ENCODE results near the gene EML5.

The EML5 gene

GRCh38 chr14:88612981-88613380 is 179.8 kb downstream of the EML5 start:
- no peak for DNase-seq

- no peak for DNase-seq
Observed at GRCh38 chr14:88611878-88612277, 180.9 kb downstream of the EML5 start.

DNA sequence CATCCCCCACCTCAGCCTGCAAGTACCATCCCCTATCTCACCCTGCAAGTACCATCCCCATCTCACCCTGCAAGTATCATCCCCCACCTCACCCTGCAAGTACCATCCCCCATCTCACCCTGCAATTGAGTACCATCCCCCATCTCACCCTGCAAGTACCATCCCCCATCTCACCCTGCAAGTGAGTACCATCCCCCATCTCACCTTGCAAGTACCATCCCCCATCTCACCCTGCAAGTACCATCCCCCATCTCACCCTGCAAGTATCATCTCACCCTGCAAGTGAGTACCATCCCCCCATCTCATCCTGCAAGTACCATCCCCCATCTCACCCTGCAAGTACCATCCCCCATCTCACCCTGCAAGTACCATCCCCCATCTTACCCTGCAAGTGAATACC is 184.9 kb downstream of the EML5 start:
- DNase-seq = no peak

DNA sequence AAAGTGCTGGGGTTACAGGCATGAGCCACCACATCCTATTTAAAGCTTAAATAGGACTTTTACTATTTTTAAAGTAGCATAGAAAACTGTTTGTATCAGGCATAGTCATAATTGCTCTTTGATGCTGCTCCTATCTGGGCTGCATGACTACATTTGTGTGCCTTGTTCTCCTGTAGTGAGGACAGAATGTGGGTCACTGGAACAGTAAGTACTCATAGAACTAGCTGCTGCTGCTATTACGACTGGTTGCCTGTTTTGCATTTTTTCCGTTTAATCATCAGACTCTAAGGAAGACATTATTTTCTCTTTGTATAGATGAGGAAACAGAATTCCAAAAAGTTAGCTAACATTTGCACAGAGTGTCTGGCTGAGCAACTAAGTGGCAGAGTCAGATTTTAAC is 187.2 kb downstream of the EML5 start:
- no peak for DNase-seq

DNA sequence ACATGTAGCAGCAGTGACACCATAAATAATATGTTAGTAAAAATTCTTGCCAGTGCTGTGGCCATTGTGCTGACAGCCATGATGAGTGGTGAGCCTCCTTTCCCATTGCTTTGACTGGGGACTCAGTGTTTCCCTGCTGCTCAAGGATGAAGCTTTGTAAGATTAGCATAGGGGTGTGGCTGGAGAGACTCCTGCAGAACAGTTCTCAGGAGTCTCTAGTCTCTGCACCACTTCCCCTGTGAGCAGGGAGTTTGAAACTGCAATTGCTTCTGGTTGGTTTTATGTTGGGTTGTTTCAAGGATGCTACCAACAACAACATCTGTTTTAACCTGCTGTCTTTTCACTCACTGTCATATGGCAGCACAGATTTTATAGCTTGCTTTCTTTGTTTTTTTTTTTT is 188.5 kb downstream of the EML5 start:
- DNase-seq = no peak

GRCh38 chr14:88599761-88600439 is 192.9 kb downstream of the EML5 start:
- DNase-seq = no peak

DNA sequence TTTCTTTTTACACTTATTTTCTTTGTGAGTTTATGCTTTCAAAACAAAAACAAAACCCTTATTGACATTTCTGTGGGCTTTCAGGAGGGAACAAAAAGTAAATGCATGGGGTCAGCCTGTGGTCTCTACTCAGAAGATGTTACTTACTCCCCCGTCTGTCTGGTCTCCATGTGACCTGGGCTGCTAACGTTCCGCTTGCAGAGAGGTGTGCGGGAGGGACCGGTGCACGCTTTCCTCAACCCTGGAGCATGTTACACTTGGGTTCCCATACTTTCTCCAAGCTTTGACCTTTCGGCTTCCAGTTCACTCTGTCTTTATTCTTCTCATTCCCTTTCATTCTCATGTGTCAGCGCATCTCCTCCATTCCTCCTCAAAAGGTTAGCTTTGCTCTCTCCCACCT is 193.4 kb downstream of the EML5 start:
- DNase-seq = no peak

GRCh38 chr14:88598097-88598675 is 194.6 kb downstream of the EML5 start:
- no peak for DNase-seq

DNA sequence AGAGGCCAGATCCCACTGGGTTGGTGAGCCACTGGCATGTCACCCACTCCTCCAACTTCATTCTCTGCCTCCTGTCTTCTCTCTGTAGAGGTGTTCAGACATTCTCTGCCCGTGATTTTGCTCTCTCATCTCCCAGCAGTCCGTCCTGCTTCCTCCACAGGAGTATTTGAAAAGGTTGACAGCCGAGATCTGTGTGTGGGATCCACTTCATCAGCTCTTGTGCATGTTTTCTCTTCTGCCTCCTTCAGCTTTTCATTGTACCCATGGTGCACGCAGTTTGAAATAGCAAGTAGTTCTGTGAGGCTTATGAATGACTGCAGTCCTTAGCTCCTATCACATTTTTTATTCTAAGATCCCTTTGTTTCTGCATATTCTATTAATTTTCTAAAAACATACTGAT is 195.2 kb downstream of the EML5 start:
- no peak for DNase-seq

- no peak for DNase-seq
Observed at GRCh38 chr14:88597038-88597437, 195.7 kb downstream of the EML5 start.

DNA sequence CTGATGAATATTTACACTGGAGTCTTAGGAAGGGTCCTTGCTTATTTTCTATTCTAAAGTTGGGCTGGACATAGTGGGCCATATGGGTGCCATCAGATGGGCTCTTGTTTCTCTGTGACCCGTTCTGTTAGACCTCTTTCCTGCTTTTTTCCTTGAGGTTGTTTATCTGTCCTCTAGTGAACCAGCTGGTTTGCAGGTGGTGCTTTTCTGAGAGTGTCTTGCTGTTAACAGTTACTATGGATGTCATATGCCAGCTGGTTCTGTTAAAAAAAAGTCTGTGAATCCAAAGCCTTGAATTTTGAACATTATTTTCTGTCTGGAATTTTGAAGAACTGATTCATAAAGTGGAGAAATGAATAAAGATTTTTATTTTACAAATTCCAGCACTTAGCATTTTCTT is 200.7 kb downstream of the EML5 start:
- DNase-seq = no peak

GRCh38 chr14:88590173-88590572 is 202.6 kb downstream of the EML5 start:
- DNase-seq = no peak

DNA sequence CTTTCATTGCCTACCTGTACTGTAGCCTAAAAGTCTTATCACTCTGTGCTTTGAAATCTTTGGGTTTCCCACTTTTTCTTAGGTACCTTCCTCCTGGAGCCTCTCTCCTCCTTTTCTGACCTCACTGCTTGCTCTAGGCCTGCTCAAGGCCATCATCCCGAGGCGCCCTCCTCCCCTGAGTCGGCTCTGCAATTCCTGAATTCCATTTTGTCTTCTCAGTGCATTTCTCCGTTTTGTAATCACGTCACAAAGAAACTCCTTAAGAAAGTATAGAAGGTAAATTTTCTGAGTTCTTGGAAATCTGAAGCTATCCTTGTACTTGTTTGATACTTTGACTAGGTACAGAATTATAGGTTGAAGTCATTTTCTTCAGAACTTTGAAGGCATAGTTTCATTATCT is 204.7 kb downstream of the EML5 start:
- DNase-seq = no peak

- no peak for DNase-seq
Observed at GRCh38 chr14:88584451-88584850, 208.3 kb downstream of the EML5 start.

DNA sequence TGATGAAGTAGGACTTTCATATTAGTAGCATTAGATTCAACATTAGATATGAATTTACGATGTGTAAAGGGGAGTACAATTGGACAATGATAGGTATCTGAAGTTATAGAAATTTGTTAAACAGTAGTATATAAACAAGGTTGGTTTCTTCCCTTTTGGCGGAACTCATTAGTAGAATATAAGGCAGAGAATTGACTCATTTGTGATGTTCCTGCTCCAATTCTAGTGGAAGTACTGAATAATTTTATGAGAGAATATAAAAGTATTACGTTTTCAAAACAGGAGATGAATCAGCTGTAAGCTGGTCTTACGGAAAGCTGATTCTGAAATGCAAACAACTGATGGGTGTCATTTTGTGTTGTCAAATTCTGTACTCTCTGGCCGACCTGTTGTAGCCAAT is 216.5 kb downstream of the EML5 start:
- no peak for DNase-seq

DNA sequence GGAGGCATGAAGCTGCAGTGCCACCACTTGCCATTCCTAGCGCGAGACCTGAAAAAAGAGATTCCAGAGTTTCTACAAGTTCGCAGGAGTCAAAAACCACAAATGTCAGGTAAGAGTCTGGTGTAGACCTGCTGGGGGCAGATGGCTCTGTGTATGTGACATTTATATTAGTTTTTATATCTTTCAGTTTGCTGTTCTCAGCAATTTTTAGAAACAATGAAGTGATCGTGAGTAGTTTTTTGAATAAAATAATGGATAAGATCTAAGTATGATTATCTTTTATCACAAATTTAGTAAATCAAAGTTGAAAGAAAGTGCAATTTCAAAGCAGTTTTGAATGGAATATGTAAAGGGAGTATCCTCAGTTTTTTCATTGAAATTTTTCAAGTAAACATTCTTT is 220.6 kb downstream of the EML5 start:
- no peak for DNase-seq

GRCh38 chr14:88568196-88568595 is 224.6 kb downstream of the EML5 start:
- no peak for DNase-seq

GRCh38 chr14:88565427-88565826 is 227.3 kb downstream of the EML5 start:
- no peak for DNase-seq

GRCh38 chr14:88563845-88564244 is 228.9 kb downstream of the EML5 start:
- no peak for DNase-seq

DNA sequence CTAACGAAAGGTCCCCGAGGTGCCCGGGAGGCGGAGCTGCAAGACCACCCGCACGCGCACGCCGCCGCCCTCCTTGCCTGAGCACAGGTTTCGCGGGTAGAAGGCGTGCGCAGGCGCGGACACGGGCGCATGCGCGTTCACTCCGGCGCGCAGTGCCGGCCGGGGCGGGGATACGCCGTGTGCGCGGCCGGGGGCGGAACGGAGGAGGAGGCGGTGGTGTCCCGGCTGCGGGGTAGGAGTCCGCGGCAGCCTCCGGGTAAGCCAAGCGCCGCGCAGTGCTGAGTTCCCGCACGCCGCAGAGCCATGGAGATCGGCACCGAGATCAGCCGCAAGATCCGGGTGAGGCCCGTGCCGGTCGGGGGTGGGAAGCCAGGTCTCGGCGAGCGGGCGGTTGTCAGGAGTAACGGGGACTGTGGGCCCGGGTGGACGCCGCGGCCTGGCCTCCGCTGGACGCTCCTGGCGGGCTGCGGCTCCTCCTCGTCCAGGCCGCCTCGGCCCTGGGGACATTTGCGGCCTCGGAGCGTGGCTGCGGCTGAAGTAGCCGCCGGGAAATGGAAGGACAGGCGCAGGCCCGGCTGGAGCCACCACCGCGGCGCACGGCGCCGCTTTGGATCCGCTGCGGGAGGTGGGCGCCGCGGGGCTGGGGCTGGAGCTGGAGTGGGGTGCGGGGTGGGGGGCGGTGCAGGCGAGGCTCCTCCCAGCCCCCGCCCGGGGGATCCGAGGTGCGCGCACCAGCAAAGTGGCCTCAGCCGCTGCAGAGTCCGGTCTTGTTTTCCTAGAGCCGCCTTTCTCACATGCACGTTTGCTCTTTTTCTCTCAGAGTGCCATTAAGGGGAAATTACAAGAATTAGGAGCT is 229.7 kb downstream of the EML5 start, which contains the start of gene ZC3H14:
TSS of gene ZC3H14 (plus strand) at position 207 of the 856 bp plus-strand sequence. CDS start at position 304, 97 bp downstream.
- DNase-seq = peak; percentile 82

- no peak for DNase-seq
Observed at GRCh38 chr14:88562532-88562830, 230.3 kb downstream of the EML5 start.

Measured in activated T-cell treated with anti-CD3 and anti-CD28 coated beads for 4 hours (primary cell).